HG02642 (cell line): Measurements from ENCODE around the gene SMC1B.
"Not testable (repeated sequence)": the region's sequence is repeated elsewhere in the genome, so short reads cannot be mapped to it uniquely, and the experiment has no call there.

ENCODE experiments used
- ATAC-seq: cut with Tn5 transposase; IDR thresholded peaks from one replicate; pipeline ENCODE4 v1.9.1; 2021; ENCODE audit warnings: mild to moderate bottlenecking; ENCODE audit not compliant: unreplicated experiment, poor library complexity

The SMC1B gene

GRCh38 chr22:45422237-45422983 is 9.0 kb upstream of the SMC1B start:
- ATAC-seq: no peak

- ATAC-seq: no peak
These were observed 8.1 kb upstream of the SMC1B start for GRCh38 chr22:45421349-45422055.

- no peak for ATAC-seq
These were observed 7.1 kb upstream of the SMC1B start for GRCh38 chr22:45420539-45420938.

GRCh38 chr22:45420011-45420410 is 6.6 kb upstream of the SMC1B start:
- no peak for ATAC-seq

GRCh38 chr22:45418770-45419138 is 5.4 kb upstream of the SMC1B start:
- ATAC-seq: no peak

- ATAC-seq: no peak
These were observed 4.8 kb upstream of the SMC1B start for GRCh38 chr22:45418056-45418769.

- ATAC-seq: no peak
These were observed 409 bp downstream of the SMC1B start for GRCh38 chr22:45413013-45413367.

DNA sequence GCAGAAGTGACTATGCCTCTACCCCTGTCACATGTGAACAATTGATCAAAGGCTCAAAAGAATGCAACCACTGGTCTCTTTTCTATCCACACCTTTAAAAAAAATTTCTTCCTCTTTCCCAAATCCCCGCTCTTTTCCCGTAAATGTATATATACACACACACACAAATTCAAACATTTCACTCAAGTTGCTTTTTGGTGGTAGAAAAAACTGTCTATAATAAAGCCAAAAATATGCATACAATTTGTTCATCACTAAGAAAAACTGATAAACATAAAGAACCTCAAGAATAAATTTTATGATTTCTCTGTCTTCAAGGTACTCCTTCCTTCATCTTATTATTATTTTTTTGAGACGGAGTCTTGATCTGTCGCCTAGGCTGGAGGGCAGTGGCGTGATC is 5.6 kb downstream of the SMC1B start:
- ATAC-seq: no peak

DNA sequence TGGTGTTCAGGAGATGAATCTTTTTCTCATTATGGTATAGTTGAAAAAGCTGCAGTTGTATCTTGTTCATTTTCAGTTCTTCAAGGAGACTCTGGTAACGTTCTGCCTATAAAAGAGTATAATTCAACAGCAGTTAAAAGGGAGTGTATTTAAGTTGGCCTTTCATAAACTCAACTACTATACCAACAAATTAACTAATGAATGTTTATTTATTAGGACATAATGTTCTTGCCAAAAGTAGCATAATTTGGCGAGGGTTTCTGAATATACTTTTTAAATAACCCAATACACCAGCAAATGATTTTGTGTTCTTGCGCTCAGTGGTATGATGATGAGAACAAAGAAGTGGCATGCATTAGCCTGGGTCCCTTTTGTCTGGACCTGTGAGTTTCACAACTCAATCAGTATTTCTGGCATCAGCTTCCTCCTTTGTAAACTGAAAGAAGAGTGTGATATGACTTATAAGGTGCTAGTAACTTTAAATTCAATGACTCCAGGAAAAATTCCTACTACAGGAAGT is 10.9 kb downstream of the SMC1B start:
- ATAC-seq: no peak

DNA sequence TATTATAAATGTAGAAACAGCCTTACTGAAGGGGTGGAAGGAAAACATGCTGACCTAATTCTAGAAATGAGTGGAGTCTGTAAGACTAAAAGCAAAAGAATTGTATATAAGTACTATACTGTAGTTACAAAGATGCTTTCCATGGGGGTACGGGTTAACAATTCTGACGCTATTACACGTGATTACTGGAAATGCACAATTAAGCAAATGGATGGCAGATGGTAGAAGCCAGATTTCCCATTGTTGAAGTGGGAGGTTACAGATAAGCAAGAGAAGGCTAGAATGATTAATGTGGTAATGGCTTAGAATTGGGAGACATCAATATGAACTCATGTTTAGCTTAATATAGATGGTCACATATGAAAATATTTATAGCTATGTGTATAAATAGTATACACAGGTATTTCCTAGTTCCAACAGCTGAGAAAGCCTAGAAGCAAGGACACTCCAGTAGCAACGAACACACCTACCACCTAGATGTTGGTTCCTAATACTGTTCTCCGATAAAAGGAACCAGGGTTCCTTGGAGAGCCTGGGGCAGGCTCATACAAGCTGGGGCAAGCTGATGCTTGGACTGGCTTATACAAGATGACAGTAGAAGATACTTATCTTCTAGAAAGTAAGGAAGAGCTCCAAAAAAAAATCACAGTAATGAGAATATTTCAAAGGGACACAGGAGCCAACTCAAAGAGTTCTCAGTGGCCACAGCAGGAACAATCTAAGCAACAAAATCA is 13.5 kb downstream of the SMC1B start:
- ATAC-seq: no peak

DNA sequence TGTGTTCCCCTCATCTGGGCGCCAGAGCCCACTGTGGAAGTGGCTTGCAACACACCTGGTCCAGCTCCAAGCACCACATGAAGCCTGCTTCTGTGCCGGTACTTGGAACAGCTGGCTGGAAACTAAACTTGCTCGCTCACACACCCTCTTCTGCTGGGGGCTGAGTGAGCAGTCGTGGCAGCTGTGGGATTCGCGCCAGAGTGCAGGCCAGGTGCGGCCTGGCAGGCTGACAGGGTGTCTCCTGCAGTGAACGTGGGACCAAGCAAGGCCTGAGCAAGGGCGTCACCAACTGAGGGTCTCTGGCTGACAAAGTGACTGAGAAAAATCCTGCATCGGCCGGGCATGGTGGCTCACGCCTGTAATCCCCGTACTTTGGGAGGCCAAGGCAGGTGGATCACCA is 15.2 kb downstream of the SMC1B start:
- ATAC-seq: no peak

- ATAC-seq: no peak
These were observed 15.6 kb downstream of the SMC1B start for GRCh38 chr22:45397806-45398205.

- no peak for ATAC-seq
These were observed 23.9 kb downstream of the SMC1B start for GRCh38 chr22:45389546-45389945.

DNA sequence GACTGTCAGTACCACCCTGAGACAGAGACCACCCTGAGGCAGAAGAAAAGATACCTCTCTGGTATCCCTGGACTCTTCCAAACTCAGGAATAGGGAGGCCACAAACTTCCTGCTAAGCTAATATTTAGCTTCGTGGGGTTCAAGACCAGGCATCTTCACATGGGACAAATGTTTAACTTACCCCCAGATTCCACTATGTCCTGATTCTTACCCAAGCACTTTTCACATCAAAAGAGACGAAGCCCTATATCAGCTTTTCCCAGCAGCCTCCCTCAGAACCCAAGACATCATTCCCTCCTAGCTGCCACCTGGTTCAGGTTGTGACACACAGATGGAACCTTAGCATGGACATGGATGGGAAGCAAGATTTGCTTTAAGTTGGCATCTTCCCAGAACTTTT is 32.1 kb downstream of the SMC1B start:
- ATAC-seq: no peak

- ATAC-seq: no peak
These were observed 36.7 kb downstream of the SMC1B start for GRCh38 chr22:45376703-45377102.

- no peak for ATAC-seq
These were observed 37.4 kb downstream of the SMC1B start for GRCh38 chr22:45376009-45376408.

DNA sequence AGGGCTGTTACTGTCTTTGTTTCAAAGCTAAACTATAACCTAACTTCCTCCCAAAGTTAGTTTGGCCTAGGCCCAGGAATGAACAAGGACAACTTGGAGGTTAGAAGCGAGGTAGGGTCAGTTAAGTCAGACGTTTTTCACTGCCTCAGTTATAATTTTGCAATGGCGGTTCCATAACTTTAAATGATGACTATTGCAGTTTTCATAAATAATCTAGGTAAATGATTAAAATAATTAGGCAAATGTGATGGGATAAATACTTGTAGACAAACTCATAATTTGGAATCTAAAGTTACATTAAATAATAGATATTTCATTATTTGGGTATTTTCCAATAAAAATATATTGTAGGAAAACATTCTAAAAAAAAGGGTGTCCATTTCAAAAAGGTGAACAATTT is 39.8 kb downstream of the SMC1B start:
- ATAC-seq: not testable (repeated sequence)

GRCh38 chr22:45366713-45367112 is 46.7 kb downstream of the SMC1B start:
- ATAC-seq: no peak

DNA sequence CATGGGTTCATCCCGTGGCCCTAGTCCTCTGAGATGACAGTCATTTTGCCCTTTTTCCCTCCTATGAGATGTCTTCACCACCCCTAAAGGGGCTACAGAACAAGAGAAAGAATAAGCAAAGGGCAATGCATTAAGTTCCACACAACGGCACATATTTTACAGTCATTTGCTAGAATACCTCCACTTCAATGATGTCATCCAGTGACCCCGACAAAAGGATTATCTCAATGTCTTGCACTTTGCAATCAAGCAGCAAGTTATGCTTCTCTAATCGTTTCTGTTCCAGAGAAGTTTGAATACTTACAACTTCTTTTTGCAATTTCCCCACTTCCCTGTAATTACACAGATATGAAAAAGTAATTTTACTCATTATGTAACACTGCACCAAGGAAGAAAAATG is 53.8 kb downstream of the SMC1B start:
- ATAC-seq: no peak

DNA sequence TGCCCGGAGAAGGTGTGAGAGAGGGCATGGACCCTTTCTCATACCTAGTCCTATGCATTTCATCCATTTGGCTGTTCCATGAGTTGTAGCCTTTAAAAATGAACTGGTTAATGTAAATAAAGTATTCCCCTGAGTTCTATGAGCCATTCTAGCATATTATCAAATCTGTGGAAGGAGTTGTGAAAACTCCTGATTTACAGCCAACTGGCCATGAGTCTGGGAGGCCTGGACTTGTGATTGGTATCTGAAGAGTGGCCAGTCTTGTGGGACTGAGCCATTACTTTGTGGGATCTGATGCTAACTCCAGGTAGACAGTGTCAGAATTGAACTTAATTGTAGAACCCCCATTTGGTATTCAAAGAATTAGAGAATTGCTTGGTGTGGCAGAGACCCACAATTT is 55.3 kb downstream of the SMC1B start:
- no peak for ATAC-seq

- no peak for ATAC-seq
These were observed 55.9 kb downstream of the SMC1B start for GRCh38 chr22:45357490-45357889.
